KOPT-K1 (cell line): Measurements from ENCODE around the gene ERC1.

Experiments used
- H3K27ac ChIP-seq: fragments of 200-600 bp; sonication (generic); 2 replicates; pipeline ENCODE4 v1.5.1; 2016; ENCODE audit warnings: antibody characterized with exemption, mild to moderate bottlenecking, low read depth, low read length; ENCODE audit not compliant: poor library complexity, severe bottlenecking
- H3K36me3 ChIP-seq: fragments of 200-600 bp; sonication (generic); 2 replicates; pipeline ENCODE4 v1.5.1; 2017; ENCODE audit warnings: antibody characterized with exemption, mild to moderate bottlenecking, low read length, moderate library complexity; ENCODE audit not compliant: insufficient read depth
- H3K9me3 ChIP-seq: fragments of 200-600 bp; sonication (generic); 2 replicates; pipeline ENCODE4 v1.5.1; 2017; ENCODE audit warnings: antibody characterized with exemption, low read length, mild to moderate bottlenecking; ENCODE audit not compliant: insufficient read depth, poor library complexity, severe bottlenecking

The ERC1 gene

GRCh38 chr12:990661-991349, at the start of gene ERC1:
ERC1 (plus strand) TSS chr12:991223; CDS start chr12:1027904, 36,681 bp downstream.
- Histone ChIP-seq H3K36me3 (no peaks in the 10 kb centered on the region), H3K27ac (peak within 1 kb of the TSS; percentile 84), H3K9me3 (no peaks in the 10 kb centered on the region)

GRCh38 chr12:943051-943450, 48.0 kb upstream of the ERC1 start:
- H3K27ac ChIP-seq: no peak overlapping the region
- H3K9me3 ChIP-seq: no peaks in the 10 kb centered on the region
- peaks cover 54% of the 10 kb centered on the region for H3K36me3 ChIP-seq

GRCh38 chr12:944211-944610, 46.8 kb upstream of the ERC1 start:
- Histone ChIP-seq H3K27ac (peak overlapping the region; percentile 29), H3K36me3 (peaks cover 42% of the 10 kb centered on the region), H3K9me3 (no peaks in the 10 kb centered on the region)

GRCh38 chr12:946212-946611, 44.8 kb upstream of the ERC1 start:
- Histone ChIP-seq H3K27ac (no peak overlapping the region), H3K9me3 (no peaks in the 10 kb centered on the region), H3K36me3 (peaks cover 32% of the 10 kb centered on the region)

- no peak overlapping the region for H3K27ac ChIP-seq
- peaks cover 31% of the 10 kb centered on the region for H3K36me3 ChIP-seq
- H3K9me3 ChIP-seq: no peaks in the 10 kb centered on the region
These were observed 44.4 kb upstream of the ERC1 start for GRCh38 chr12:946631-947030.

GRCh38 chr12:948238-948637, 42.8 kb upstream of the ERC1 start:
- no peaks in the 10 kb centered on the region for H3K9me3 ChIP-seq
- peaks cover 16% of the 10 kb centered on the region for H3K36me3 ChIP-seq
- H3K27ac ChIP-seq: peak overlapping the region; percentile 83

- Histone ChIP-seq H3K27ac (peak within 1 kb of the TSS; percentile 83), H3K9me3 (no peaks in the 10 kb centered on the region), H3K36me3 (peaks cover 4% of the 10 kb centered on the region)
These were observed 41.4 kb upstream of the ERC1 start, which contains the start of gene RAD52 for GRCh38 chr12:949453-950191. RAD52 (minus strand) TSS chr12:949694; CDS start chr12:933058, 16,636 bp downstream.

GRCh38 chr12:951176-951575, 39.8 kb upstream of the ERC1 start:
- Histone ChIP-seq H3K27ac (no peak overlapping the region), H3K9me3 (no peaks in the 10 kb centered on the region), H3K36me3 (no peaks in the 10 kb centered on the region)

GRCh38 chr12:953776-954175, 37.2 kb upstream of the ERC1 start:
- Histone ChIP-seq H3K9me3 (no peaks in the 10 kb centered on the region), H3K36me3 (no peaks in the 10 kb centered on the region), H3K27ac (no peak overlapping the region)

GRCh38 chr12:954741-955140, 36.3 kb upstream of the ERC1 start:
- Histone ChIP-seq H3K27ac (no peak overlapping the region), H3K36me3 (no peaks in the 10 kb centered on the region), H3K9me3 (no peaks in the 10 kb centered on the region)

GRCh38 chr12:955939-956338, 35.1 kb upstream of the ERC1 start:
- no peak overlapping the region for H3K27ac ChIP-seq
- no peaks in the 10 kb centered on the region for H3K36me3 ChIP-seq
- H3K9me3 ChIP-seq: no peaks in the 10 kb centered on the region

GRCh38 chr12:958588-959123, 32.4 kb upstream of the ERC1 start:
- Histone ChIP-seq H3K36me3 (no peaks in the 10 kb centered on the region), H3K9me3 (no peaks in the 10 kb centered on the region), H3K27ac (no peak overlapping the region)

GRCh38 chr12:966724-967123, 24.3 kb upstream of the ERC1 start:
- H3K36me3 ChIP-seq: no peaks in the 10 kb centered on the region
- no peaks in the 10 kb centered on the region for H3K9me3 ChIP-seq
- no peak overlapping the region for H3K27ac ChIP-seq

GRCh38 chr12:967641-968040, 23.4 kb upstream of the ERC1 start:
- no peaks in the 10 kb centered on the region for H3K9me3 ChIP-seq
- no peak overlapping the region for H3K27ac ChIP-seq
- H3K36me3 ChIP-seq: no peaks in the 10 kb centered on the region

- H3K27ac ChIP-seq: no peak overlapping the region
- no peaks in the 10 kb centered on the region for H3K9me3 ChIP-seq
- H3K36me3 ChIP-seq: no peaks in the 10 kb centered on the region
These were observed 22.5 kb upstream of the ERC1 start for GRCh38 chr12:968545-968944.
